Activated CD8-positive, alpha-beta memory T cell treated with anti-CD3 and anti-CD28 coated beads, Interleukin-2, amount 50 U/mL, for 4 hours (primary cell): ENCODE measurements around the gene CIAO1.
"Not testable (repeated sequence)": the region's sequence is repeated elsewhere in the genome, so short reads cannot be mapped to it uniquely, and the experiment has no call there.

Experiments
- DNase-seq: peaks from one replicate; pipeline ENCODE4 v3.0.0-alpha.2; 2020

Gene CIAO1

DNA sequence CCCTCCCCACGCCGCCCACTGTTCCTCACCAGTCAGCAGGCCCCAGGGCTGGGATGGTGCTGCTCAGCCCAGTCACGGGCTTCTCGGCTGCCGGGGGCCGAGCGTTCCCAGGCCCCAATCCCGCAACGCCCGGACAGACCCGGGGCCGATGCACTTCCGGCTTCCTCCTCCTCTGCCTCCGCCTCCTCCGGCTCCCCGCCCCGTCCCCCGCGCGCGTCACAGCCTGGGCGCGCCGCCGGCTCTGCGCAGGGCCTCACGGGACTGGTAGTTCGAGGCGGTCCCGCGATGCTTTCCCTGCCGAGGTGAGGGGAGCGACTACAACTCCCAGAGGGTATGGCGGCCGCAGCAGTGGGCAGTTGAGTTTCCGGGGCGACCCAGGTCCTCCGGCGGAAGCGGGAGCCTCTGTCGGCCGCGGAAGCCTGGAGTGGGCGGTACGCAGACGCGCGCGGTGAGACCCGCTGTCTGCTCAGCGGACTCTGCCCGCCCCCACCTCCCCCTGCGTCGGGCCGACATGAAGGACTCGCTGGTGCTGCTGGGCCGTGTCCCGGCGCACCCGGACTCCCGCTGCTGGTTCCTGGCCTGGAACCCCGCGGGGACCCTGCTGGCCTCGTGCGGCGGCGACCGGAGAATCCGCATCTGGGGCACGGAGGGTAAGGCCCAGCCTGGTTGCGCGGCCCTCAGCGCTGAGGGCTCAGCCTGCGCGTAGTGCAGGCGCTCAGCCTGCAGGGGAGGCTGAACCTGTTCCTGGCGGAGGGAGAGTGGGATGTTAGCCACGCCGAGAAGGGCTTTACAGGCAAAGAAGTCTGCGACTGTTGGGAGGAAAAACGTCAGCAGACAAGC, at the start of gene CIAO1, which contains the start of gene TMEM127:
Gene CIAO1, plus strand, starts transcription at position 386 of the 840 bp plus-strand sequence. Its CDS starts 126 bp downstream, at position 512.
Gene TMEM127, minus strand, starts transcription at position 158 of the 840 bp plus-strand sequence. CDS start 616 bp downstream, outside the sequence.
- peak; percentile 97 for DNase-seq

- DNase-seq: no peak
Observed at GRCh38 chr2:96218508-96219131, 47.4 kb upstream of the CIAO1 start.

DNA sequence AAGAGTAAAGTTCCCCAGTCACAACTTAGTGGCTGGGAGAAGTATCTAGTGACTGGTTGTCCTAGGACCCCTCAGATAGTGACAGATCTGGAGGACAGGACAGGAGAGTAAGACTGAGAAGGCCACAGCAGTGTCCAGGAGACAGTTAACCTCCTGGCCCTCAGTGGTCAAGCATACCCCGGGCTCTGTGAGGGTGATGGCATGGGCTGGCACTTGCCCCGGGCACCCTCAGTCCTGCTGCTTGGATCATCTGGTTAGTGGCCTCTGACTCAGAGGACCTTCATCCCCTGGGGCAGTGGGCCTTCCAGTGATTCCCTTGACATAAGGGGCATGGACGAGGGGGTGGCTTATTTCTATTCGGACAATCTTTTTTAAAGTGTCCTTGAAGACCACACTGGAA, 46.1 kb upstream of the CIAO1 start:
- not testable (repeated sequence) for DNase-seq

- not testable (repeated sequence) for DNase-seq
Observed at GRCh38 chr2:96221106-96221505, 44.9 kb upstream of the CIAO1 start.

DNA sequence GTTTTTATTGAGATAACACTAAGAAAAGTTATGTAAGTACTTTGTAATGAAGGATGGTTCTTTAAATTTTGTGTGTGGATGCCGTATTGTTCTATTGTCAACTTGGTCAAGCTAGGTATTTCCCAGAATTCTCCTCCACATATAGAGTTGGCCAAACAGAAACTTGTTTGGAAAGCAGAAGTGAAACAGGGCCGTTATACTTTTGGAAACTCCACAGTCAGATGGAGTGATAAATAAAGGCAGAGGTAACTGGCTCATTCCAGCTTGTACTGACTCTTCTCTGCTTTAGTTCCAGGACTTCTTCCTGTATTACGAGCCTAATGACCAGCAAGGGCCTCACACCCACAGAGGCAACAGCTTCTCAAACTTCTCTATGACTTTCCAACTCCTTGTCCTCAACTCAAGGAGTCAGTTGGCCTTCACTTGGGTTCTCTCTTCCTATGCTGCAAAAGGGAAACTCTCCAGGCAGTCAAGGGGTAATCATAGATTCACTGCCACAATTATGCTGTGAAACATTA, 41.0 kb upstream of the CIAO1 start:
- no peak for DNase-seq

- no peak for DNase-seq
Observed at GRCh38 chr2:96231316-96231715, 34.7 kb upstream of the CIAO1 start.

- no peak for DNase-seq
Observed at GRCh38 chr2:96233436-96233835, 32.6 kb upstream of the CIAO1 start.

DNA sequence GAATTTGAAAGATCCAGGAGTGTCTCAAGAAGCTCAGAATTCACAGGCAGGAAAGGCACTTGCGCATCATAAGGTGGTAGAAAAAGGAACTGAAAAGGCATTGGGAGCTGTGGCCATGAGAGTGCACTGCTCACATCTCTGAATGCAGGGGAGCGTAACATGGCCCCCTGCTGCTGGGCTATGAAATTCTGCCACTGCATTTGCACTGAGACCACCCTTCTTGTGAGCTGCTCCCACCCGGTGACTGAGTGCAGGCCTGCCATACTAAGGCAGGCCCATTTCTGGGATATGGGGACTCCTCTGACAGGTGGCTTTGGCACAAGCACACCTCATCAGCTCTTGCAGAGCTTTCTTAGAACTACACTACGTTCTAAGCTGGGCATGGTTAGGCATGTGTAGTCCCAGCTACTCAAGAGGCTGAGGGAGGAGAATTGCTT, 32.1 kb upstream of the CIAO1 start:
- no peak for DNase-seq

GRCh38 chr2:96236882-96237281, 29.1 kb upstream of the CIAO1 start:
- no peak for DNase-seq

DNA sequence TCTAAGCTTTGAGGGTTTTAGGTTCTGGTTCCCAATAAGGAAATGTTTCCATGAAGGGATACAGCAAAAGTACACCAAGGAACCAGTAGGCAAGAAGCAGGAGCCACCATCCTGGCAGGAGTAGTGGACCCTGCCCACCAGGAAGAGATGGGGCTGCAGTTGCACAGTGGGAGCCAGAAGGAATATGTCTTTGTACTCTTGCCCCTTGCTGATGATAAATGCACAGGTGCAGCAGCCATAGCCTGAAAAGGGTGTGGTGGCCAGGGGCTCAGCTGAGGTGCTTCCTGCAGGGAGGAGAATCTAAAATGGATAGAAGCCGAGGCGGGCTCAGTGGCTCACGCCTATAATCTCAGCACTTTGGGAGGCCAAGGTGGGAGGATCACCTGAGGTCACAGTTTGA, 27.8 kb upstream of the CIAO1 start:
- DNase-seq: no peak

- DNase-seq: no peak
Observed at GRCh38 chr2:96239091-96239490, 26.9 kb upstream of the CIAO1 start.

GRCh38 chr2:96239745-96240264, 26.2 kb upstream of the CIAO1 start:
- DNase-seq: no peak

DNA sequence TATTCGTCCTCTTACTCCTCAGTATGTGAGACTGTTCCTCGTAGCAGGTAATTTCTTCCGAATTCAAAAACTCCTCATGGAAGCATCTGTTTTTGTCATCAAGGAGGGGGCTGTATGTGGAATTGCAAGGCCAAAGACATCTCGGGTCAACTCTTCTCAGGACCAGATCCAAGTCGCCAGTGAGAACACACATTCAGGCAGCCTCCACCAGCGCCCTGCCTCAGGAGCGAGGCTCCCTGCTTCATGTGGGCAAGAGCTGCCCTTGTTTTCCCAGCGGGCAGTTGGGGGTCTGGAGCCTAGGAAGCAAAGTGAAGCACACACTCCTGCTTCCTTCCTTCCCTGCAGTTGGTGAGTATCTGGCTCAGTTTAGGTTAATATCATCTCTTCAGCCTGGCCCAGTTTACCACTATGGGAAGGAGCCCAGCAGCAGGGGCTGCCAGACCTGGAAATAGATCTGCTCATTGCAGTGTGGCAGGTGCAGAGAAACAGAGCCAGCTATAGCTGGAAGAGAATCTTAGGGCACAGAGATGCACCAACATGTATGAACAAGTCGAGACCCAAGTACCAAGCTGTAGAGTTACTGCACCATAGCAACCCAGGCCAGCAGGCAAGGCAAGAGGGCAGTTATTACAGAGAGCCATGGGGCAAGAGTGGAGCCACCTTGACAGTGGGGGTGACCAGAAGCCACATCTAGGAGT, 25.5 kb upstream of the CIAO1 start:
- no peak for DNase-seq

DNA sequence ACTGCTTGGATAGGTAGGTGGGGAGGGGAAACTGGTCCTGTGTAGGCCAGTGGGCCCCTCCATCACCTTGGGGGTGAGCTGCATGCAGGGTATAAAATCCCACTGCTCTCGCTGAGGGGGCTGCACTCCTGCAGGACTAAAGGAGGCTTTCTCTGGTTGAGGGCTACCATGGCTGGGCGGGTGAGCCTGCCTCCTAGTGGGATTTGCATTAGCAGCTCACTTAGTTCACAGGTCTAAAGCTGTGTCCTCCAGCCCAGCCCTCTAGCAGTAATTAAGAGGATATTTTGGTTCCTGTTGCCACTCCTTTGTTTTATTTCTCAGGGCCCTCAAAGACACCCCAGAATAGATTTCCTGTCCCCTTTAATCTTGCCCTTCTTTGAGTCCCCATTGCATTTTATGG, 24.8 kb upstream of the CIAO1 start:
- DNase-seq: no peak

DNA sequence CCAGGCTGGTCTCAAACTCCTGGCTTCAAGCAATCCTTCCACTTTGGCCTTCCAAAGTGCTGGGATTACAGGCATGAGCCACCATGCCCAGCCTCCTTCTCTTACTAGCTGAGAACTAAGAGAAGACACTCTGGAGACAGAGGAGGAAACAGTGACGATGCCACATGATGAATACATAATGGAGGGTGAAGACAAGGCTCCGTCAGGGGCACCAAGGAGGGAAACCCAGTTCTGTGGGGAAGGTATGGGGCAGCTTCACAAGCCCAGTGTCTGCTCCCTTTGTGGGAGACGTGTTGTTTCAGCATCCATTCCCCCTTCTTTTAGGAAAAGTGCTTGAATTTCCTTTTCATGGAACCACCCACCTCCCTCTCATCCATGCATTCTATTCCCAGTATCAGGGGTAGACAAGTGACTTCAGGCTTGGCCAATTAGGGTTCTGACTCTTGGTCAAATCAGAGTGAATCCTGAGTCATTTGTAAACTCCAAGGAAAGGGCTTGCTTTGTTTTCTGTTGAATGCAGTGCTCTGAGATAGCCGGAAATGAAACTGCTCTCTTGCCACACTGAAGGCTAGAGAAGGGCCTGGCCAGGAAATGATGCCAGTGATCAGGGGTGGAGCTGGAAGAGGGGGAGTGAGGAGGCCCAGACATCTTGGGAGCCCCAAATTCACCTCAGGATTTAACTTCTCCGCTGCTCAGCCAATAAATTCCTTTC, 24.0 kb upstream of the CIAO1 start:
- DNase-seq: no peak

DNA sequence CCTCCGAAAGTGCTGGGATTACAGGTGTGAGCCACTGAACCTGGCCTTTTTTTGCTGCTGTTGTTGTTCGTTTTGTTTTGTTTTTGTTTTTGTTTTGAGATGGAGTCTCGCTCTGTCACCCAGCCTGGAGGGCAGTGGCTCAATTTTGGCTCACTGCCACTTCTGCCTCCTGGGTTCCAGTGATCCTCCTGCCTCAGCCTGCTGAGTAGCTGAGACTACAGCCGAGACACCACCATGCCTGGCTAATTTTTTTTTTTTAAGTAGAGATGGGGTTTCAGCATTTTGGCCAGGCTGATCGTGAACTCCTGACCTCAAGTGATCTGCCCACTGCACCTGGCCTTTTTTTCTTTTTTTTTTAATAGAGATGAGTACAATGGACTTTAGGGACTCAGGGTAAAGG, 22.2 kb upstream of the CIAO1 start:
- DNase-seq: no peak

GRCh38 chr2:96245609-96246390, 20.2 kb upstream of the CIAO1 start:
- no peak for DNase-seq

GRCh38 chr2:96247009-96247408, 19.0 kb upstream of the CIAO1 start:
- no peak for DNase-seq

- no peak for DNase-seq
Observed at GRCh38 chr2:96247896-96248295, 18.1 kb upstream of the CIAO1 start.

DNA sequence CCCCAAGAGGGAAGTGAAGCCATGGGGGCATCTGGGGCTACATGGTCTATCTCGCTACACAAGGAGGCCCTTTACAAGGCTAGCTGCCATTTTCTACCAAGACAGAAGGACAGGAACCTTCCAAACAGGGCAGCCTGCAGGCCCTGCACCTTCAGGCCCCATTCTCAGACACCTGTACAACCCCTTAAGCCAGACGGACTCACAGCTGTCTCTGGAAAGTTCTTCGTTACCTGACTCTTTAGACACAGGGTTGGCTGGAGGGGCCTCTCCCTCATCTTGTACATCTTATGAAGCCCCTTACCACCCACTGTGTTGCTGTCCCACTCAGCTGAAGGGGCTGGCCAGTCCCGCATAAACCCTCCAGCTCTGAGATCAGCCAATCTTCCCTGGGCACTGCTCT, 17.4 kb upstream of the CIAO1 start:
- no peak for DNase-seq

- no peak for DNase-seq
Observed at GRCh38 chr2:96249654-96250053, 16.4 kb upstream of the CIAO1 start.

DNA sequence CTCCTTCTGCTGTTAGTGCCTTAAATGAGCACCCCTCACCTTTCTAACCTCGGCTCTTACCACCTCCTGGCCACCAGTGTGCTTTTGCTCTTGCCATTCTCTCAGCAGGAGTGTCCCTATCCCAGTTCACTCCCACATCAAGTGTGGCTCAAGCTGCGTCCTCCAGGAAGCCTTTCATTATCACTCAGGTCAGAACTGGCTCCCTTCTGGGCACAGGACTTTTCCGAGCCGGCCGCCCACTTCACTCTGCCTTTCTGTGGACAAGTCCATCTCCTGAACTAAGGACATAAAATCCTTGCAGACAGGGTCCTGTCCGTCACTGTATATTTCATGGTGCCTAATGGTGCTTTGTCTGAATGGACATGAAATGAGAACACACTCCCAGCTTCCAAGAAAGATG, 15.8 kb upstream of the CIAO1 start:
- no peak for DNase-seq
